DMS153 (cell line): ENCODE data around the gene TMEM213.
"Not testable (repeated sequence)": the region's sequence is repeated elsewhere in the genome, so short reads cannot be mapped to it uniquely, and the experiment has no call there.

Experiments
- DNase-seq: peaks from one replicate; lab custom pipeline; 2025; lab: John Stamatoyannopoulos, UW

TMEM213 gene

GRCh38 chr7:138797046-138797445 lies 748 bp upstream of the TMEM213 start:
- not testable (repeated sequence) for DNase-seq

GRCh38 chr7:138798836-138799235 lies 1.0 kb downstream of the TMEM213 start:
- DNase-seq, result no peak

GRCh38 chr7:138799336-138800000 lies 1.7 kb downstream of the TMEM213 start:
- no peak for DNase-seq

- no peak for DNase-seq
Measured at GRCh38 chr7:138801256-138801655, 3.5 kb downstream of the TMEM213 start.

- DNase-seq, result no peak
Measured at GRCh38 chr7:138802706-138803105, 4.9 kb downstream of the TMEM213 start.

- DNase-seq, result no peak
Measured at GRCh38 chr7:138804618-138805017, 6.8 kb downstream of the TMEM213 start.

GRCh38 chr7:138809346-138809745 lies 11.6 kb downstream of the TMEM213 start:
- no peak for DNase-seq

- DNase-seq, result not testable (repeated sequence)
Measured at GRCh38 chr7:138811327-138811726, 13.5 kb downstream of the TMEM213 start.

- DNase-seq, result no peak
Measured at GRCh38 chr7:138813945-138814344, 16.2 kb downstream of the TMEM213 start.

- no peak for DNase-seq
Measured at GRCh38 chr7:138814816-138815332, 17.1 kb downstream of the TMEM213 start.

- DNase-seq, result no peak
Measured at GRCh38 chr7:138816650-138817049, 18.9 kb downstream of the TMEM213 start.

GRCh38 chr7:138819625-138820024 lies 21.8 kb downstream of the TMEM213 start:
- DNase-seq, result no peak

GRCh38 chr7:138821912-138822311 lies 24.1 kb downstream of the TMEM213 start:
- DNase-seq, result no peak

- DNase-seq, result no peak
Measured at GRCh38 chr7:138822867-138823535, 25.2 kb downstream of the TMEM213 start.

GRCh38 chr7:138825049-138825721 lies 27.4 kb downstream of the TMEM213 start:
- DNase-seq, result no peak

- no peak for DNase-seq
Measured at GRCh38 chr7:138828302-138828701, 30.5 kb downstream of the TMEM213 start.

- DNase-seq, result no peak
Measured at GRCh38 chr7:138829335-138829734, 31.5 kb downstream of the TMEM213 start.

- DNase-seq, result no peak
Measured at GRCh38 chr7:138832966-138833365, 35.2 kb downstream of the TMEM213 start.

GRCh38 chr7:138833596-138833995 lies 35.8 kb downstream of the TMEM213 start:
- no peak for DNase-seq

GRCh38 chr7:138834583-138834982 lies 36.8 kb downstream of the TMEM213 start:
- no peak for DNase-seq

GRCh38 chr7:138835087-138835486 lies 37.3 kb downstream of the TMEM213 start:
- no peak for DNase-seq

GRCh38 chr7:138837627-138838026 lies 39.8 kb downstream of the TMEM213 start:
- peak; percentile 82 for DNase-seq

- peak; percentile 26 for DNase-seq
Measured at GRCh38 chr7:138838166-138838565, 40.4 kb downstream of the TMEM213 start.
